Smooth muscle cell (in vitro differentiated cells): ENCODE data around the gene SNTG2. TPM values are rescaled to one million over a fixed set of nuclear protein-coding genes. Genes with fewer than 3 reads are reported as not detected.
"Not testable (repeated sequence)": the region's sequence is repeated elsewhere in the genome, so short reads cannot be mapped to it uniquely, and the experiment has no call there.

ENCODE experiments used
- DNase-seq: peaks from one replicate; lab custom pipeline; 2025; ENCODE audit not compliant: unreplicated experiment; lab: John Stamatoyannopoulos, UW
- H2AFZ ChIP-seq: fragments of 200-600 bp; sonication (generic); 2 replicates; pipeline ENCODE4 v1.6.0; 2016; ENCODE audit warnings: antibody characterized with exemption, low read depth, mild to moderate bottlenecking
- H3F3A ChIP-seq: fragments of 200-600 bp; sonication (generic); 2 replicates; pipeline ENCODE4 v1.6.0; 2017; ENCODE audit warnings: antibody characterized with exemption, low read depth
- H3K27ac ChIP-seq: fragments of 200-600 bp; sonication (generic); 2 replicates; pipeline ENCODE4 v1.5.1; 2016; ENCODE audit warnings: low read depth, mild to moderate bottlenecking
- H3K27me3 ChIP-seq: fragments of 200-600 bp; sonication (generic); 2 replicates; pipeline ENCODE4 v1.6.1; 2016; ENCODE audit warnings: low read depth, mild to moderate bottlenecking
- H3K36me3 ChIP-seq: fragments of 200-600 bp; sonication (generic); 2 replicates; pipeline ENCODE4 v1.5.1; 2016; ENCODE audit warnings: low read depth
- H3K4me1 ChIP-seq: fragments of 200-600 bp; sonication (generic); 2 replicates; pipeline ENCODE4 v1.5.1; 2016; ENCODE audit warnings: low read depth
- H3K4me2 ChIP-seq: fragments of 200-600 bp; sonication (generic); 2 replicates; pipeline ENCODE4 v1.6.0; 2016; ENCODE audit warnings: mild to moderate bottlenecking
- H3K4me3 ChIP-seq: fragments of 200-600 bp; sonication (generic); 2 replicates; pipeline ENCODE4 v1.5.1; 2016; ENCODE audit warnings: mild to moderate bottlenecking
- H3K79me2 ChIP-seq: fragments of 200-600 bp; sonication (generic); 2 replicates; pipeline ENCODE4 v1.6.0; 2016; ENCODE audit warnings: low read depth, mild to moderate bottlenecking
- H3K9ac ChIP-seq: fragments of 200-600 bp; sonication (generic); 2 replicates; pipeline ENCODE4 v1.6.0; 2016; ENCODE audit warnings: low read depth
- H3K9me3 ChIP-seq: fragments of 200-600 bp; sonication (generic); replicated peaks from 2 replicates; pipeline ENCODE4 v1.5.1; 2016; ENCODE audit warnings: low read depth
- H4K20me1 ChIP-seq: fragments of 200-600 bp; sonication (generic); 2 replicates; pipeline ENCODE4 v1.6.0; 2016; ENCODE audit warnings: low read depth
- WGBS: methylation state at CpG from one replicate; pipeline ENCODE4 v1.1.7; 2016; ENCODE audit warnings: low lambda C conversion rate; 5-methylcytosine and 5-hydroxymethylcytosine counted together
- polyA plus RNA-seq: library from polyadenylated mRNA; unstranded; fragments of >200 nt; fragmentation: Nextera tagmentation; extraction: Ambion mirVana; gene quantifications from 2 replicates; pipeline ENCODE4 v1.2.1, GENCODE V29; 2016
- total RNA-seq: library from RNA; depleted of rRNA; stranded (reverse); fragments of >200 nt; gene quantifications from 2 replicates; pipeline ENCODE4 v1.2.3, GENCODE V29; 2014
- TF ChIP-seq, protein P1 (sequence below): fragments of 200-600 bp; sonication (generic); IDR thresholded peaks from 2 replicates; pipeline ENCODE4 v1.5.1; 2017; ENCODE audit warnings: borderline replicate concordance, mild to moderate bottlenecking, antibody characterized with exemption; ENCODE audit not compliant: insufficient read depth, poor library complexity, severe bottlenecking

The SNTG2 gene
- total and polyA plus RNA-seq, 2 experiments from 2014 or later: 0.56 TPM; not detected in 1

DNA sequence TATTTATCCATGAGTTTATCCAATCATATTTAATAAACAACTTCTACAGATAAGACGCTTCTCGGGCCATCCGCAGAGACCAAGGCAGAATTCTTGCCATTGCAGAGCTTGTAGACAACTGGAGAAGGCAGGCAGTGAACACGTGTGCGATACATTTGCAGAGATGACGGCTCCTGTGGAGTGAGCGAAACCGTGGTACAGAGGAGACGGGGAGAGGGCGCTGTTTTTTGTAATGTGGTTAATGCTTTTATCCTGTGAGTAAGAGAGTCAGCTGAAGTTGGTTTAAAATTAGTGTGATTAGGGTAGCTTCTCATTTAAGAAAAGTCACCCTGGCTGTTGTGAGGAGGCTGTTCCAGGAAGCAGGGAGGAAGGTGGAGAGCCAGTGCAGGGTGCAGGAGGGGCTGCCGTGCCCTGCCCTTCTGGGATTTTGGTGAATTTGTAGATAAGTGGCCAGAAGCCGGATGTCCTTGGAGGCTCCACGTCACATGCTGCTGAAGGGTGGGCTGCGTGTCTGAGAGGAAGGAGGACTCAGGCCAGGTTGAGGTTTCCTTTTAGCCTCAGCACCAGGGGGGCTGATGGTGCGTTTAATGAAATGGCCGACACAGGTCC, 151.4 kb downstream of the SNTG2 start:
- Histone ChIP-seq H2AFZ (no peak overlapping the region), H3K4me3 (no peak overlapping the region), H3F3A (no peaks in the 10 kb centered on the region), H3K4me1 (peaks cover 5% of the 10 kb centered on the region), H3K9ac (no peak overlapping the region), H3K79me2 (no peaks in the 10 kb centered on the region), H3K27ac (no peak overlapping the region), H4K20me1 (no peaks in the 10 kb centered on the region), H3K4me2 (no peak overlapping the region), H3K9me3 (no peaks in the 10 kb centered on the region), H3K27me3 (no peaks in the 10 kb centered on the region), H3K36me3 (no peaks in the 10 kb centered on the region)
- DNase-seq: no peak
- TF ChIP-seq, protein P1, sequence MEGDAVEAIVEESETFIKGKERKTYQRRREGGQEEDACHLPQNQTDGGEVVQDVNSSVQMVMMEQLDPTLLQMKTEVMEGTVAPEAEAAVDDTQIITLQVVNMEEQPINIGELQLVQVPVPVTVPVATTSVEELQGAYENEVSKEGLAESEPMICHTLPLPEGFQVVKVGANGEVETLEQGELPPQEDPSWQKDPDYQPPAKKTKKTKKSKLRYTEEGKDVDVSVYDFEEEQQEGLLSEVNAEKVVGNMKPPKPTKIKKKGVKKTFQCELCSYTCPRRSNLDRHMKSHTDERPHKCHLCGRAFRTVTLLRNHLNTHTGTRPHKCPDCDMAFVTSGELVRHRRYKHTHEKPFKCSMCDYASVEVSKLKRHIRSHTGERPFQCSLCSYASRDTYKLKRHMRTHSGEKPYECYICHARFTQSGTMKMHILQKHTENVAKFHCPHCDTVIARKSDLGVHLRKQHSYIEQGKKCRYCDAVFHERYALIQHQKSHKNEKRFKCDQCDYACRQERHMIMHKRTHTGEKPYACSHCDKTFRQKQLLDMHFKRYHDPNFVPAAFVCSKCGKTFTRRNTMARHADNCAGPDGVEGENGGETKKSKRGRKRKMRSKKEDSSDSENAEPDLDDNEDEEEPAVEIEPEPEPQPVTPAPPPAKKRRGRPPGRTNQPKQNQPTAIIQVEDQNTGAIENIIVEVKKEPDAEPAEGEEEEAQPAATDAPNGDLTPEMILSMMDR: no peak
- WGBS: 88% methylated on average over 16 of the region's 16 CpGs

DNA sequence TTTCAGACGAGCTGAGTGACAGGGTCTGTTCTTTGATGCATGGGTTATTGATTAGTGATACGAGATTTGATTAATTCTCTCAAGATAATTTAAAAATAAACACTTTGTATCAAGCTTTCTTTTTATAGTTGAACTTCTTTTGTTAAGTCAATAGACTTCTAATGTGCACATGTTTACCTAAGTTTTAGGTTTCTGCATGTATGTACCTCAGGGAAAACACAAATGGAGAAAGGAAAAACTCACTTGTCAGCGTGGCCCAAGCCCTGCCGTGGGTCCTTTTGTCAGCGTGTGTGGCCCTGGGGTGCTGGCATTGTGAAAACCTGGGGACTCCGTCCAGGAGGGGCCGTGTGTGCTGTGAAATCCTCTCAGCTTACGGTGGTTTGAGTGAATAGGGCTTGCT, 153.7 kb downstream of the SNTG2 start:
- Histone ChIP-seq H4K20me1 (no peaks in the 10 kb centered on the region), H3K79me2 (no peaks in the 10 kb centered on the region), H3K4me2 (no peak overlapping the region), H3K27me3 (no peaks in the 10 kb centered on the region), H2AFZ (no peak overlapping the region), H3K36me3 (no peaks in the 10 kb centered on the region), H3F3A (no peaks in the 10 kb centered on the region), H3K4me3 (no peak overlapping the region), H3K9me3 (no peaks in the 10 kb centered on the region), H3K27ac (no peak overlapping the region), H3K9ac (no peak overlapping the region), H3K4me1 (no peaks in the 10 kb centered on the region)
- TF ChIP-seq, protein P1: no peak
- DNase-seq: no peak
- WGBS: 80% methylated on average over 8 of the region's 8 CpGs

DNA sequence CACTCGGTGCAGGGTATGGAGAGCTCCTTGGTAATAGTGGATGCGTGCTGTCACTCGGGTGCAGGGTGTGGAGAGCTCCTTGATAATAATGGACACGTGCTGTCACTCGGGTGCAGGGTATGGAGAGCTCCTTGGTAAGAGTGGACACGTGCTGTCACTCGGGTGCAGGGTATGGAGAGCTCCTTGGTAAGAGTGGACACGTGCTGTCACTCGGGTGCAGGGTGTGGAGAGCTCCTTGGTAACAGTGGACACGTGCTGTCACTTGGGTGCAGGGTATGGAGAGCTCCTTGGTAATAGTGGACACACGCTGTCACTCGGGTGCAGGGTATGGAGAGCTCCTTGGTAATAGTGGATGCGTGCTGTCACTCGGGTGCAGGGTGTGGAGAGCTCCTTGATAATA, 155.7 kb downstream of the SNTG2 start:
- H4K20me1 ChIP-seq, H3K9ac ChIP-seq, H3F3A ChIP-seq, H3K27ac ChIP-seq, H3K36me3 ChIP-seq, H3K4me2 ChIP-seq, DNase-seq, H3K9me3 ChIP-seq, H2AFZ ChIP-seq, H3K4me1 ChIP-seq, H3K4me3 ChIP-seq, H3K27me3 ChIP-seq, H3K79me2 ChIP-seq: not testable (repeated sequence)
- 91% methylated on average over 13 of the region's 14 CpGs for whole genome bisulfite sequencing

DNA sequence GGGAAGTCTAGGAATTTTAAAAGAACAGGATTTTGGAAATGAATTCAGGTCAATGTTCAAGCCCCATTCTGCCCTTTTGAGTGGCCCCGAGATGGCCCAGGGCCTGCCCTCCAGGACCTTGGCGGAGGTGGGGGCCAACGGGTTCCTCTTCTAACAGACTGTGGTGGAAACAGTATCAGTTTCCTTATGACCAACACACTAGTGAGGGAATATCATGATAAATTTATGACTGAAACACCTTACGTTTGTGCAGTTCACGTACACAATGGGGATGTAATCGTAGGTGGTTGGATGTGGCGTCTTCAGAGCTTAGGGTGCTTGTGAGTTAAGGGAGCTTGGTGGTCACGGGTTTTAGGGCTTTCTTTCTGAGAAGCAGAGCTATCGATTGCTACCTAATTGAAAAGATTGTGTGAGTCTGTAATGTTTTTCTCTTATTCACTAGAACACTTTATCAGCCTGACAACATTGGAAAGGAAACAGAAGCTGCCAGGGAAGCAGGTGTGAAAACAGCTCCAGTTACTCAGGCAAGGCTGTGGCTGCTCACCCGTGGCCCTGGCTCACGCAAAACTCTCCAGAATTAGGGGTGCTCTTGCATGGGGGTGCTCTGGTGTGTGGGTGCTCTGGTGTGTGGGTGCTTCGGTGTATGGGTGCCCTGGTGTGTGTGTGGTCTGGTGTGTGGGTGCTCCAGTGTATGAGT, 165.3 kb downstream of the SNTG2 start:
- no peak overlapping the region for H3K4me2 ChIP-seq
- H3K36me3 ChIP-seq: no peaks in the 10 kb centered on the region
- no peaks in the 10 kb centered on the region for H3K79me2 ChIP-seq
- H4K20me1 ChIP-seq: no peaks in the 10 kb centered on the region
- DNase-seq: no peak
- no peaks in the 10 kb centered on the region for H3K27me3 ChIP-seq
- H3K4me1 ChIP-seq: no peaks in the 10 kb centered on the region
- no peaks in the 10 kb centered on the region for H3K9me3 ChIP-seq
- H3F3A ChIP-seq: no peaks in the 10 kb centered on the region
- H3K4me3 ChIP-seq: no peak overlapping the region
- no peak overlapping the region for H3K27ac ChIP-seq
- H2AFZ ChIP-seq: no peak overlapping the region
- H3K9ac ChIP-seq: no peak overlapping the region
- WGBS: 93% methylated on average over 12 of the region's 12 CpGs
- TF ChIP-seq, protein P1: no peak
